Left forelimb (tissue), 1 donor: ENCODE data around the gene ABHD17A.

Experiments used
- DNase-seq: peaks from one replicate; pipeline ENCODE4 v3.0.0-alpha.2; 2018; ENCODE audit warnings: low spot score

The ABHD17A gene

DNA sequence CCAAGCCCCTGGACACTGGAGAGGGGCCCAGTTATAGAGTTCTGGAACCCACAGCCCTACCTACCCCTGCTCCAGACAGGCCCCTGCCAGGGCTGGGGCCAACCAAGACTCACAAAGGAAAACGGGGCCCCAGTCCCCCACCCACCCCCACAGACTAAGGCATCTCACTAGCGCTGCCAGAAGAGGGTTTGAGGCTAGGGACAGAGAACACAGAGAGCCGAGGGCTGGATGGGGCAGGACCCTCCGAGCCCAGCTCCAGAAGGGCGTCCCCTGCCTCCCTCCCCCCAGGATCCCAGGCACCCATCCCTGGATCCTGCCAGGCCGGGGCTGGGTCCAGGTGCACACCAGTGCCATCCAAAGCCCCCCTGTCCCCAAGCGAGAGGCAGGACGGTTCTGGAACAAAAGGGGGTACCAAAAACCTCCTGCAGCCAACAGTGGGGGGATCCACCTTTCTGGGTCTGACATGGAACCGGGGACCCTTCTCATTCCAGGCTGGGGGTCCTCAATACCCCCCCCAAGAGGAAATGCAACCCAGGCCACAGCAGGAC lies 32.6 kb downstream of the ABHD17A start:
- no peak for DNase-seq

GRCh38 chr19:1851654-1852580 lies 33.4 kb downstream of the ABHD17A start:
- DNase-seq = no peak

- DNase-seq = no peak
These were observed 34.3 kb downstream of the ABHD17A start for GRCh38 chr19:1850809-1851653.

GRCh38 chr19:1849886-1850398 lies 35.4 kb downstream of the ABHD17A start:
- no peak for DNase-seq

- DNase-seq = no peak
These were observed 36.2 kb downstream of the ABHD17A start for GRCh38 chr19:1849132-1849474.

- peak; percentile 94 for DNase-seq
These were observed 36.7 kb downstream of the ABHD17A start, which contains the start of gene REXO1 for GRCh38 chr19:1848399-1849131. Gene REXO1 (minus strand): TSS chr19:1848483. CDS start chr19:1848358, 125 bp downstream.

DNA sequence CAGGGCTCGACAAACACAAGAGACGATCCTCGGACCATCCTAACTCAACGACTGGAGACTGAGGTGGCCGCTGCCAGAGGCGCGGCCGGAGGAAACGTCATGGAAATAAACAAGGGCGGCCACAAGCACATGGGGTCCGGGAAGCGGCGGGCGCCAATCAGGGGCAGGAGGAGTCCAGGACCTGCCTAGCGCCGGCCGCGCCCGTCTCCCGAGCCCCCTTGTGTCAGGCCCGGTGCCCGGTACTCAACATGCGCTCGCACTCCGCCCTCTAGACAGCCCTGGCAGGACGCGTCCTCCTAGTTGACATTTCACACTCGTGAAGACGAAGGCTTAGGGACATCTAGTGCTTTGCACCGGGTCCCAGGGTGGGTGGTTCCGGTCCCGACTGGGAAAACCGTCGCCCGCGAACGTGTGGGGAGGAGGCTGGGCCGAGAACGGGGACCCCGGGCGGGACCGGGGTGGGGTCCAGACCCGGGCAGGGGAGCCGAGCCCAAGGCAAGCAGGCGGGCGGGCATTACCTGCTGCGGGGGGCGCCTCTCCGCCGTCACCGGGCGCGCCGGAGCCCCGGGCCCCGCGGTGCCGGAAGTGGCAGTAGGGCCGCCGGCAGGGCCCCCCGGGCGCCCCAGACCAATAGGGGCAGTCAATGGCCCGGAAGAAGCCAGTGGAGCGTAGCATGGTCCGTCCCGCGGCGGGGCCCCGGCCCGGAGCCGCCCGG lies 37.5 kb downstream of the ABHD17A start:
- DNase-seq = no peak

DNA sequence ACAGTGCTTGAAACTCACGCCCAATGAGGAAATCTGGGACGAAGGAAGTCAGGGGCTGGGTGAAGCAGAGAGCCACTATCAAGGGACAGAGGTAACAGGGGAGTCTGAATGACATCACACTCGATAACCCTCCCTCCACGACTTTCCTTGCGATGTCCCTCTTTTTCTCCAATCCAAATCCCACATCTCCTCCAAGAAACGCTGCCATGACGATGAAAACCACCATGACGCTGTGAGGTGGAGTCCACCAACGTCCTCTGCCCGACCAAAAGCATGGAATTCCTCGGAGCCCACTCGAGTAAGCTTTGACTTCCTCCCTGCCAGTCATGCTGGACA lies 38.0 kb downstream of the ABHD17A start:
- no peak for DNase-seq

- DNase-seq = no peak
These were observed 38.6 kb downstream of the ABHD17A start for GRCh38 chr19:1846517-1847204.

- no peak for DNase-seq
These were observed 39.7 kb downstream of the ABHD17A start for GRCh38 chr19:1845642-1846041.

GRCh38 chr19:1845125-1845515 lies 40.2 kb downstream of the ABHD17A start:
- no peak for DNase-seq

GRCh38 chr19:1844513-1845124 lies 40.7 kb downstream of the ABHD17A start:
- no peak for DNase-seq

GRCh38 chr19:1843646-1844394 lies 41.5 kb downstream of the ABHD17A start:
- DNase-seq = no peak

DNA sequence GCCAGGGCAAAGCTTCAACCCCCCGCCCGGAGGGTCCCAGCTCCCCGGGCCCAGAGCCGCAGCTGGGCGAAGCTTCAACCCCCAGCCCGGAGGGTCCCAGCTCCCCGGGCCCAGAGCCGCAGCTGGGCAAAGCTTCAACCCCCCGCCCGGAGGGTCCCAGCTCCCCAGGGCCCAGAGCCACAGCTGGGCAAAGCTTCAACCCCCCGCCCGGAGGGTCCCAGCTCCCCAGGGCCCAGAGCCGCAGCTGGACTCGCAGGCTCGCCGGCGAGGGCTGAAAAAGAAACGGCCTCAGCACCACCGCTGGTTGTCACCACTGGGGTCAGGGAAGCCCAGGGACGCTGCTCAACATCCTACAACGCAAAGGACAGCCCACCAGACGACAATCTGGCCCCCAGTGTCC lies 42.2 kb downstream of the ABHD17A start:
- no peak for DNase-seq

DNA sequence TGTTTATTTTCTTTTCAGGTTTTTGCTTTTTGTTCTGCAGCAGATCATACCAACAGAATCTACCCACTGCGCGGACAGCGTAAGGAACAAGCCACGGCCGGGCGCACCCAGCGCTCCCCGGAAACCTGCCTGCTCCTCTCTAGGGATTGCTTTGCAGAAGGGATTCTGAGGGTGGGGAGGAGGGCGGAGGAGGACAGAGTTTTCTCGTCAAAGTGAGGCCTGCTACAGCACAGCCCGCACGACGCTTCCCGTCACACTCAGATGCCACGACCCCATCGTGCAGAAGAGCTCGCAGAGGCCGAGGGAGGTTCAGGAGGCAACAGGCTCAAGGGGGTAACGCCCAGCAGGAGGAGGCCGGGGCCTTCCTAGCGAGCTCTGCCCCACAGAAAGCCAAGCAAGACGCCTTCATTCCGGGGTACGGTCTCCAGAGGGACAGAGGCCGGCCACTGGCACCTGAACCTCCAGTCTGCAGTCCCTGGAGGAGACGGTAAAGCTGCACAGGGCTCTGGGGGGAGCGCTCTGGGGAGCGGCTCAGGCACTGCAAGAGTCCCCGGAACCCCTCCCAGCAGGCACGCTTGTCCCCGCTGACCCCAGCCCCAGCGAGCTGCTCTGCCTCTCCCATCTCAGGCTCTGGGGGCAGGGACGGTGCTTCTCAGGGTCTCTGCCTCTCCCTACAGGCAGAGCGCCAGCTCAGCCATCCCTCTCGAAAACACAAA lies 43.9 kb downstream of the ABHD17A start:
- no peak for DNase-seq

DNA sequence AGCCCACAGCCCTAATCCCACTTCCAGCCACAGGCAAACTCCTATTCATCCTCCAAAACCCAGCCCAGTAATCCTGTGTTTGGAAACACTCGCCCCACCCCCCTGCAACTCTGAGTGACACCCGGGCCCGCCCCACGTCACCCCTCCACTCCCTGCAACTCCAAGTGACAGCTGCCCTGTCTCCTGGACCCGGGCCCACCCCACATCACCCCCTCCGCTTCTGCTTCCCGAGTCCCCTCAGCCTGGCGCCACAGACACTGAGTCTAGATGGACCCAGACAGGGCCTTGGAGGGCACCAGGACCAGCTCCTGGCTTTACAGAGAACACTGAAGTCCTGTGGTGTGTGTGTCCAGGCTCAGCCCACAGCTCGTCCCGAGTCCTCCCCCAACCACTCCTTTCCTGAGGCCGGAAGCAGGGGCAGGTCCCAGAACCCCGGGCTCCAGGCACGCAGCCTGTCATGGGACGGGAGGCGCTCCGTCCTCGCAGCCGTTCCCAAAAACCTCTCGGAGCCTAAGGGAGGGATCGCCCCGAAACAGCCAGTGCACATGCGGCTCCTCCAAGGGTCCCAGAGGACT lies 44.7 kb downstream of the ABHD17A start:
- DNase-seq = no peak

- DNase-seq = no peak
These were observed 45.4 kb downstream of the ABHD17A start for GRCh38 chr19:1839658-1840540.
